DND-41 (cell line): ENCODE data around the gene KIRREL3.

Experiments
- ATAC-seq: fragments of 200-7000 bp; cut with Tn5 transposase; 3 replicates; pipeline ENCODE4 v1.9.1; 2021; ENCODE audit warnings: low read depth; ENCODE audit not compliant: insufficient read depth
- DNase-seq: peaks from one replicate; pipeline ENCODE4 v3.0.0-alpha.2; 2020
- H2AFZ ChIP-seq: 2 replicates; pipeline ENCODE4 v1.6.0; 2012; ENCODE audit warnings: low read depth, low read length
- H3K27ac ChIP-seq: 2 replicates; pipeline ENCODE4 v1.5.1; 2012; ENCODE audit warnings: low read length, inconsistent platforms
- H3K27me3 ChIP-seq: fragments of 200-600 bp; sonication (generic); 2 replicates; pipeline ENCODE4 v1.6.0; 2012; ENCODE audit warnings: low read length, mild to moderate bottlenecking, inconsistent platforms; ENCODE audit not compliant: insufficient read depth, poor library complexity
- H3K36me3 ChIP-seq: 2 replicates; pipeline ENCODE4 v1.5.1; 2012; ENCODE audit warnings: low read length, inconsistent platforms; ENCODE audit not compliant: insufficient read depth
- H3K4me1 ChIP-seq: 2 replicates; pipeline ENCODE4 v1.5.1; 2012; ENCODE audit warnings: mild to moderate bottlenecking, low read length; ENCODE audit not compliant: insufficient read depth
- H3K4me2 ChIP-seq: 2 replicates; pipeline ENCODE4 v1.6.0; 2012; ENCODE audit warnings: mild to moderate bottlenecking, moderate library complexity, low read length, inconsistent platforms; ENCODE audit not compliant: insufficient read depth
- H3K4me3 ChIP-seq, 2 experiments: fragments of 200-600 bp in 1 of 2; shearing (Covaris generic) in 1 of 2; 2 replicates each; pipeline ENCODE4 v1.5.1; 2012 to 2016; ENCODE audit warnings: inconsistent platforms in 2 of 2, low read length in 2 of 2, mild to moderate bottlenecking in 2 of 2, low read depth in 1 of 2, moderate library complexity in 1 of 2
- H3K79me2 ChIP-seq: 2 replicates; pipeline ENCODE4 v1.6.0; 2012; ENCODE audit warnings: low read length, inconsistent platforms; ENCODE audit not compliant: insufficient read depth
- H3K9ac ChIP-seq: 2 replicates; pipeline ENCODE4 v1.6.0; 2012; ENCODE audit warnings: low read depth, mild to moderate bottlenecking, inconsistent platforms, low read length, moderate library complexity
- H3K9me3 ChIP-seq: 2 replicates; pipeline ENCODE4 v1.5.1; 2012; ENCODE audit warnings: low read length, moderate library complexity, mild to moderate bottlenecking, inconsistent platforms; ENCODE audit not compliant: insufficient read depth, severe bottlenecking
- H4K20me1 ChIP-seq: 2 replicates; pipeline ENCODE4 v1.6.0; 2012; ENCODE audit warnings: low read length; ENCODE audit not compliant: insufficient read depth
- EZH2 ChIP-seq: IDR thresholded peaks from 3 replicates; pipeline ENCODE4 v1.6.1; 2012; ENCODE audit warnings: borderline replicate concordance, low read depth, mild to moderate bottlenecking, moderate library complexity, low read length, inconsistent platforms; ENCODE audit not compliant: severe bottlenecking
- TF ChIP-seq, protein P1 (sequence below): IDR thresholded peaks from 2 replicates; pipeline ENCODE4 v1.5.1; 2012; ENCODE audit warnings: borderline replicate concordance, low read length, moderate library complexity, mild to moderate bottlenecking; ENCODE audit not compliant: poor library complexity, severe bottlenecking; ENCODE audit errors: extremely low read depth

The KIRREL3 gene

DNA sequence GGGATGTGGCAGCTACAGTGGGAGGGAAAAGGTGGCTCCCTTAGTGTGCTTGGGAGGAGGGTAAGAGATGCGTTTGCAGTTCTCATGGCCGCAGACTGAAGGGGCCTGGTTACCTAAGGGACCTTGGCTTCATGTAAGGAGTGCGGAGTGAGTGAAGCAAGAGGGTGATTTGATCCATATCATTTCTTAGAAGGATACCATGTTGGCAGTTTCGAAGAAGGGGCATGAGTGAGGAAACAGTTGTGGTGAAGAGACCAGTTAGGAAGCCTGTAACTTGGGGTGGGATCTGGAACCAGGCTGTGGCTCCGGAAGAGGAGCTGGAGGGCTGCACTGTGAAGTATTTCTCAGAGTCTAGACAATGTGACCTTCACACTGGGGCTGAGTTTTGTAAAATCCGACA lies 600.1 kb downstream of the KIRREL3 start:
- Histone ChIP-seq H3K9me3 (no peaks in the 10 kb centered on the region), H3K4me2 (no peak overlapping the region), H3K27me3 (no peaks in the 10 kb centered on the region), H3K27ac (no peak overlapping the region), H3K9ac (no peak overlapping the region), H2AFZ (no peak overlapping the region), H3K4me3 (no peak overlapping the region), H3K36me3 (no peaks in the 10 kb centered on the region), H3K79me2 (no peaks in the 10 kb centered on the region), H4K20me1 (peaks cover 5% of the 10 kb centered on the region; the same call in 1 of the 2 replicates), H3K4me1 (no peaks in the 10 kb centered on the region)
- DNase-seq (no peak), ATAC-seq (no peak)
- TF ChIP-seq, protein P1, sequence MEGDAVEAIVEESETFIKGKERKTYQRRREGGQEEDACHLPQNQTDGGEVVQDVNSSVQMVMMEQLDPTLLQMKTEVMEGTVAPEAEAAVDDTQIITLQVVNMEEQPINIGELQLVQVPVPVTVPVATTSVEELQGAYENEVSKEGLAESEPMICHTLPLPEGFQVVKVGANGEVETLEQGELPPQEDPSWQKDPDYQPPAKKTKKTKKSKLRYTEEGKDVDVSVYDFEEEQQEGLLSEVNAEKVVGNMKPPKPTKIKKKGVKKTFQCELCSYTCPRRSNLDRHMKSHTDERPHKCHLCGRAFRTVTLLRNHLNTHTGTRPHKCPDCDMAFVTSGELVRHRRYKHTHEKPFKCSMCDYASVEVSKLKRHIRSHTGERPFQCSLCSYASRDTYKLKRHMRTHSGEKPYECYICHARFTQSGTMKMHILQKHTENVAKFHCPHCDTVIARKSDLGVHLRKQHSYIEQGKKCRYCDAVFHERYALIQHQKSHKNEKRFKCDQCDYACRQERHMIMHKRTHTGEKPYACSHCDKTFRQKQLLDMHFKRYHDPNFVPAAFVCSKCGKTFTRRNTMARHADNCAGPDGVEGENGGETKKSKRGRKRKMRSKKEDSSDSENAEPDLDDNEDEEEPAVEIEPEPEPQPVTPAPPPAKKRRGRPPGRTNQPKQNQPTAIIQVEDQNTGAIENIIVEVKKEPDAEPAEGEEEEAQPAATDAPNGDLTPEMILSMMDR, result no peak
- TF ChIP-seq EZH2, result no peak

DNA sequence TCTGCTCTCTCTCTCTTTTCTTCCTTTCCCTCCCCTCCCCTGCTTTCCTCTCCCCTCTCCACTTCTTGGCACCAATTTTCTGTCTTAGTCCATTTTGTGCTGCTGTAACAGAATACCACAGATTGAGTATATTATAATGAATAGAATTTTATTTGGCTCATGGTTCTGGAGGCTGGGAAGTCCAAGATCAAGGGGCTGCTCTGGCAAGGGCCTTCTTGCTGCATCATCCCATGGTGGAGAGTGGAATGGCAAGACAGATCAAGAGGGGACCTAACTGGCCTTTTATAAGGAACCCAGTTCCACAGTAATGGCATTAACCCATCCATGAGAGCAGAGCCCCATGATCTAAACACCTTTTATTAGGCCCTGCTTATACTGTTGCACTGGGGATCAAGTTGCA lies 600.6 kb downstream of the KIRREL3 start:
- Histone ChIP-seq H3K4me3 (no peak overlapping the region), H3K36me3 (no peaks in the 10 kb centered on the region), H3K27me3 (no peaks in the 10 kb centered on the region), H3K4me2 (no peak overlapping the region), H3K9ac (no peak overlapping the region), H3K27ac (no peak overlapping the region), H4K20me1 (peaks cover 5% of the 10 kb centered on the region; the same call in 1 of the 2 replicates), H2AFZ (no peak overlapping the region), H3K9me3 (no peaks in the 10 kb centered on the region), H3K79me2 (no peaks in the 10 kb centered on the region), H3K4me1 (no peaks in the 10 kb centered on the region)
- no peak for ATAC-seq
- DNase-seq, result no peak
- no peak for TF ChIP-seq EZH2
- TF ChIP-seq, protein P1, result no peak

GRCh38 chr11:126398721-126399120 lies 601.8 kb downstream of the KIRREL3 start:
- Histone ChIP-seq H3K27me3 (no peaks in the 10 kb centered on the region), H3K79me2 (no peaks in the 10 kb centered on the region), H3K9ac (no peak overlapping the region), H2AFZ (no peak overlapping the region), H4K20me1 (peaks cover 8% of the 10 kb centered on the region; the same call in 1 of the 2 replicates), H3K4me1 (no peaks in the 10 kb centered on the region), H3K4me2 (no peak overlapping the region), H3K4me3 (no peak overlapping the region), H3K9me3 (no peaks in the 10 kb centered on the region), H3K36me3 (no peaks in the 10 kb centered on the region), H3K27ac (no peak overlapping the region)
- DNase-seq, result no peak
- no peak for ATAC-seq
- TF ChIP-seq, protein P1, result no peak

DNA sequence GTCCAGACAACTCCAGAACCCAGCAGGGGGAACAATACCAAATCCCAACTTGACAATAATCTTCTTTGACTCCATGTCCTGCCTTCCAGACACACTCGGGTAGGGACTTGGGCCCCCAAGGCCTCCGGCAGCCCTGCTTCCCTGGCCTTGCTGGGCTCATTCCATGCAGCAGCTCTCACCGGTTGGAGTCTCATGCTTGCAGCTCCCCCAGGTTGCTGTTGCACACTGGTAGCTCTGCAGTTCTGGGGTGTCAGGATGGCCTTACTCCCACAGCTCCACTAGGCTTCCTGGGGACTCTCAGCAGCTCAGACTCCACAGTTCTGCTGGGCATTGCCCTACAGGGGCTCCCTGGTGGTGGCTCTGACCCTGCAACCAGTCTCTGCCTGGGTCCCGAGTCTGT lies 602.3 kb downstream of the KIRREL3 start:
- TF ChIP-seq EZH2, result no peak
- TF ChIP-seq, protein P1, result no peak

More for the DNA sequence above, 602.3 kb downstream of the KIRREL3 start:
- H3K9ac ChIP-seq, result no peak overlapping the region
- H3K27ac ChIP-seq, result no peak overlapping the region
- no peaks in the 10 kb centered on the region for H3K27me3 ChIP-seq
- no peak overlapping the region for H2AFZ ChIP-seq
- peaks cover 2% of the 10 kb centered on the region; the same call in 1 of the 2 replicates for H3K79me2 ChIP-seq
- DNase-seq (no peak), ATAC-seq (no peak)
- H3K4me3 ChIP-seq, result no peak overlapping the region
- H3K4me2 ChIP-seq, result no peak overlapping the region
- H3K4me1 ChIP-seq, result no peaks in the 10 kb centered on the region
- H3K36me3 ChIP-seq, result no peaks in the 10 kb centered on the region
- H4K20me1 ChIP-seq, result peaks cover 8% of the 10 kb centered on the region; the same call in 1 of the 2 replicates
- no peaks in the 10 kb centered on the region for H3K9me3 ChIP-seq
